ENCODE data around the gene MDH2.
"Not testable (repeated sequence)": the region's sequence is repeated elsewhere in the genome, so short reads cannot be mapped to it uniquely, and the experiment has no call there.

MDH2 gene

DNA sequence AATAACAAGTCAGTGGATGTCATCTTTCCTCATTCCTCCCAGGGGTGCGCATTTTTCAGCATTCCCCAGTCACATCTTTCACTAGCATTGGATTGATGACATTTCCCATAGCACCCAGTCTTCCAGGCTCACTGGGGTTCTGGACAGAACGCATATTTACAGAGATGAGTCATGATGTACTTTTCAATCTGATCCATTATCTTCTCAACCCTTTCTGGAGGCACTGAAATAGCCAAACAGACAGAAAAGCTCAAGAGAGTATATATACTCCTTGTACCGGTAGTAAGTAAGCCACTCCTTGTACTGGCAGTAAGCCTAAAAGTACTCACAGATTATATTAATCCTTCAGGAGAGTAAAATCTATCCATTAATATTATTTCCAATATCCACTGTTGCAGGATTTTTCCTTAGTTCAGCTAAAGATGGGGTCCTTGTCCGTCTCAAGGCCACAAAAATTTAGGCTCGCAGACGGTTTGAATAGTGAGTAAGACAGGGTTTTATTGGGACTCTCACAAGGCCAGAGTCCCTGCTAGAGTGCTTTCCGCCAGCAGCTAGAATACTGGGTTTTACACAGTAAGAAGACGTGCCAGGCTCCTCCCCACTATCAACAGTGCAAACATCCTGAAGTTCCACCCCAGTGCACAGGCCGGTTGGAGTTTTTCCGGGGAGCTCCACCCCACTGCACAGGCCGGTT lies 60.8 kb downstream of the MDH2 start:
- DNase-seq (ENCODE audit: low read depth in 2 of 2, low spot score in 1 of 2), result no peak

DNA sequence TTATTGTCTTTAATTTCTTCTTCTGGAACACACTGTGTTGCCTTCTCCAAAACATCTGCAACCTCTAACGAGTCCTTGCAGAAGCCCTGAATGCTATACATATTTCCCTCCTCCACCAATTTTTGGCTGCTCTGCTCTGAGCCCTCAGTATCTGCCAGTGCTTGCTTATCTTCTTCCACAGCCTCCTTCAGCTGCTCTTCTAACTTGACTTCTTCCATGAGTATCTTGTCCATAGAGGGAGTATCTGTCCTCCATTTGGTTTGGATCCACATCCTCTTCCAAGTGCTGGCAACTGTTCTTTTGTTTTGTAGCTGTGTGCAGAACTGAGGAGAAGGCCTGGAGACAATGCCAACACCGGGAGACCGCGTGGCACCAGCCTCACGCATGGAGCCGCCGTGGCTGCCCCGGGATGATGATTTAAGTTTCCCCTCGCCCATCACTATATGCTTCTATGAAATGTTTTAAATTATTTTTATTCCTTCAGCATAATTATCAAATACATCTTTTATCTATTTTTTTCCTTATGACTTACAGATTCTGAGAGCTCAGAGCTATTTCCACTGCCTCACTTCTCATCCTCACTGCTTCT lies 65.2 kb downstream of the MDH2 start:
- not testable (repeated sequence) for DNase-seq (ENCODE audit: low read depth in 2 of 2, low spot score in 1 of 2)

GRCh38 chr7:76114742-76115141 lies 66.8 kb downstream of the MDH2 start:
- not testable (repeated sequence) for DNase-seq (ENCODE audit: low read depth in 2 of 2, low spot score in 1 of 2)

Data from stimulated activated CD8-positive, alpha-beta memory T cell treated with anti-CD3 and anti-CD28 coated beads, Interleukin-4, amount 100 ng/mL, for 4 hours (primary cell).